ENCODE measurements around the gene COL24A1. TPM values are rescaled to one million over a fixed set of nuclear protein-coding genes. Genes with fewer than 3 reads are reported as not detected.
A peak's percentile ranks its signal among the peaks of the same experiment; 100 is the strongest.
"Not testable (repeated sequence)": the region's sequence is repeated elsewhere in the genome, so short reads cannot be mapped to it uniquely, and the experiment has no call there.

Gene COL24A1
- total and polyA plus RNA-seq, 4 donors, result 0.33 to 16.7 (median 0.67) TPM

DNA sequence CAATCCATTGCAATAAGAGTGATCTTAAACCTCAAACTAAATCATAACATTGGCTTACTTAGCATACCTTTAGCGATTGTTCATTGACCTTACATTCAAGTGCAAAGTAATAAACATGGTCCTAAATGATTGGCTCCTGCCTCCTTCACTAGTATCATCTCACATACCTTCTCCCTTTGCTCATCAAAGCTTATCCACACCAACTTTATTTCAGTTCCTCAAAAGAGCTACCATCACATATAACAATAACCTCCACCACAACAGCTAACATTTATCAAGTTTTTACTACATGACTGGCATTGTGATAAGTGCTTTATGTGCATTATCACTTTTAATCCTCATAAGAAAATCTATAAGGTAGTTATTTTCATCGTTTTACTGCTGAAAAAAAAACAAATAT, 198.8 kb downstream of the COL24A1 start:
- Histone ChIP-seq H3K9me3 (ENCODE audit: control insufficient read depth in 4 of 4, insufficient read depth in 3 of 4, low read length in 3 of 4) (peaks cover 0 to 3% (median 0%) of the 10 kb centered on the region in 4 donors), H3K27ac (ENCODE audit: low read depth in 1 of 2, low read length in 1 of 2) (no peak overlapping the region), H3K4me1 (ENCODE audit: control insufficient read depth in 5 of 5, insufficient read depth in 5 of 5, low read length in 5 of 5) (peaks cover 0 to 20% (median 0%) of the 10 kb centered on the region in 5 donors), H3K27me3 (ENCODE audit: control insufficient read depth in 3 of 3, insufficient read depth in 3 of 3, low read length in 2 of 3) (no peaks in the 10 kb centered on the region), H3K9ac (ENCODE audit: insufficient read depth in 1 of 2, low read length in 2 of 2) (no peak overlapping the region), H3K36me3 (ENCODE audit: control insufficient read depth in 4 of 4, insufficient read depth in 4 of 4, low read length in 4 of 4) (no peaks in the 10 kb centered on the region), H3K4me3 (no peak overlapping the region)
- DNase-seq (no peak), ATAC-seq (ENCODE audit: insufficient read depth, low FRiP score) (no peak)
- TF ChIP-seq, protein P1, sequence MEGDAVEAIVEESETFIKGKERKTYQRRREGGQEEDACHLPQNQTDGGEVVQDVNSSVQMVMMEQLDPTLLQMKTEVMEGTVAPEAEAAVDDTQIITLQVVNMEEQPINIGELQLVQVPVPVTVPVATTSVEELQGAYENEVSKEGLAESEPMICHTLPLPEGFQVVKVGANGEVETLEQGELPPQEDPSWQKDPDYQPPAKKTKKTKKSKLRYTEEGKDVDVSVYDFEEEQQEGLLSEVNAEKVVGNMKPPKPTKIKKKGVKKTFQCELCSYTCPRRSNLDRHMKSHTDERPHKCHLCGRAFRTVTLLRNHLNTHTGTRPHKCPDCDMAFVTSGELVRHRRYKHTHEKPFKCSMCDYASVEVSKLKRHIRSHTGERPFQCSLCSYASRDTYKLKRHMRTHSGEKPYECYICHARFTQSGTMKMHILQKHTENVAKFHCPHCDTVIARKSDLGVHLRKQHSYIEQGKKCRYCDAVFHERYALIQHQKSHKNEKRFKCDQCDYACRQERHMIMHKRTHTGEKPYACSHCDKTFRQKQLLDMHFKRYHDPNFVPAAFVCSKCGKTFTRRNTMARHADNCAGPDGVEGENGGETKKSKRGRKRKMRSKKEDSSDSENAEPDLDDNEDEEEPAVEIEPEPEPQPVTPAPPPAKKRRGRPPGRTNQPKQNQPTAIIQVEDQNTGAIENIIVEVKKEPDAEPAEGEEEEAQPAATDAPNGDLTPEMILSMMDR (IDR thresholded peaks at IDR 0.05; ENCODE audit: control extremely low read depth, extremely low read depth), result no peak
- WGBS, 2 donors, result 78 to 89% methylated on average over 2 of the region's 2 CpGs

DNA sequence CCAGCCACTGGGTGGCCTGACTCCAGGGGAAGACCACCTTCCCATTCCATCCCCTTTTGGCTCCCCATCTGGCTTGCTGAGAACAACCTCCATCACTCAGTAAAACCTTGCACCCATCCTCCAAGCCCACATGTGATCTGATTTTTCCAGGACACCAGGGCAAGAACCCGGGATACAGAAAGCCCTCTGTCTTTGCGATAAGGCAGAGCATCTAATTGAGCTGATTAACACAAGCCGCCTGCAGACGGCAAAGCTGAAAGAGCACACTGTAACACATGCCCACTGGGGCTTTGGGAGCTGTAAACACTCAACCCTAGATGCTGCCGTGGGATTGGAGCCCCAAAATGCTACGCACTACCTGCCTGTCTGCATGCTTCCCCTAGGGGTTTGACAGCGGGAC, 201.4 kb downstream of the COL24A1 start:
- not testable (repeated sequence) for H3K36me3 ChIP-seq (ENCODE audit: control insufficient read depth in 4 of 4, insufficient read depth in 4 of 4, low read length in 4 of 4); H3K9ac ChIP-seq (ENCODE audit: insufficient read depth in 1 of 2, low read length in 2 of 2); H3K4me3 ChIP-seq; H3K27me3 ChIP-seq (ENCODE audit: control insufficient read depth in 3 of 3, insufficient read depth in 3 of 3, low read length in 2 of 3); H3K27ac ChIP-seq (ENCODE audit: low read depth in 1 of 2, low read length in 1 of 2); DNase-seq; H3K9me3 ChIP-seq (ENCODE audit: control insufficient read depth in 4 of 4, insufficient read depth in 3 of 4, low read length in 3 of 4); ATAC-seq (ENCODE audit: insufficient read depth, low FRiP score)
- H3K4me1 ChIP-seq (ENCODE audit: control insufficient read depth in 5 of 5, insufficient read depth in 5 of 5, low read length in 5 of 5), result peaks cover 0 to 37% (median 0%) of the 10 kb centered on the region in 5 donors
- WGBS, 2 donors, result 88 to 89% methylated on average over 7 of the region's 7 CpGs

DNA sequence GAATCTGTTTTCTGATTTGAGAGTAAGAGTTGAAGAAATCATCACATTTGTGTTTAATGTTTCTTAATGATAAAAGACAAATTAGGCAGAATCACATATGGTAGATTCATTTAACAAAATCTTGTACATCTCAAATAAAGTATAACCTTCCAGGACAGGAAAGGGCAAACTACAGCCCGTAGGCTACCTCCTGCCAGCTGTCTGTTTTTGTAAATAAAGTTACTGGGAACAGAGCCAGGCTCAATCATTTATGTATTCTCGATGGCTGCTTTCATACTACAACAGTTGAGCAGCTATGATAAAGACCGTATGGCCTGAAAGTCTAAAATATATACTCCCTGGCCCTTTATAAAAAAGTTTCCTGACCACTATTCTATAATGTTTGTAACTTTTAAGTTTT, 204.1 kb downstream of the COL24A1 start:
- Histone ChIP-seq H3K36me3 (ENCODE audit: control insufficient read depth in 4 of 4, insufficient read depth in 4 of 4, low read length in 4 of 4) (no peaks in the 10 kb centered on the region), H3K9ac (ENCODE audit: insufficient read depth in 1 of 2, low read length in 2 of 2) (no peak overlapping the region), H3K4me1 (ENCODE audit: control insufficient read depth in 5 of 5, insufficient read depth in 5 of 5, low read length in 5 of 5) (peaks cover 0 to 39% (median 0%) of the 10 kb centered on the region in 5 donors), H3K27me3 (ENCODE audit: control insufficient read depth in 3 of 3, insufficient read depth in 3 of 3, low read length in 2 of 3) (no peaks in the 10 kb centered on the region), H3K4me3 (no peak overlapping the region), H3K27ac (ENCODE audit: low read depth in 1 of 2, low read length in 1 of 2) (no peak overlapping the region), H3K9me3 (ENCODE audit: control insufficient read depth in 4 of 4, insufficient read depth in 3 of 4, low read length in 3 of 4) (peaks cover 0 to 3% (median 0%) of the 10 kb centered on the region in 4 donors)
- TF ChIP-seq, protein P1 (IDR thresholded peaks at IDR 0.05; ENCODE audit: control extremely low read depth, extremely low read depth), result no peak
- DNase-seq (peak; percentile 62 to 92 (median 91)), ATAC-seq (ENCODE audit: insufficient read depth, low FRiP score) (no peak)
- 31 to 52% methylated on average over 3 of the region's 3 CpGs for WGBS, 2 donors

DNA sequence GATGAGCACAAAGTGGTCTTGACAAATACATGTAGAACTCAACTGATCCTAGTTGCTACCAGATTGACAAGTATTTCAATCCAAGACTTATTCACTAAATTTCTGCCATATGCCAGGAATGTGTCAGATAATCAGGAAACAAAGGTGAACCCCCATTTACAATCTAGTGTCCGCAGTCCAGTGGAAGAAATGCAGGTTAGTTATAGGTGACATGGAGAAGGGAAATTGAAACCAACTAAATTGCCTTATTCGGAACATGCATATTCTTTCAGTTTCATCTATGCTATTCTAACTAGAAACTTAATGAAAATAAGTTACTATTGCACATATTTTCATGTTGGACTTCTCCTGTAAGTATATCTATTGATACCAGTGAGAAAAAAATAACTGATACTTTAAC, 209.4 kb downstream of the COL24A1 start:
- no peaks in the 10 kb centered on the region for H3K36me3 ChIP-seq (ENCODE audit: control insufficient read depth in 4 of 4, insufficient read depth in 4 of 4, low read length in 4 of 4)
- no peaks in the 10 kb centered on the region for H3K27me3 ChIP-seq (ENCODE audit: control insufficient read depth in 3 of 3, insufficient read depth in 3 of 3, low read length in 2 of 3)
- ATAC-seq (ENCODE audit: insufficient read depth, low FRiP score) (no peak), DNase-seq (no peak)
- H3K4me3 ChIP-seq, result no peak overlapping the region
- TF ChIP-seq, protein P1 (IDR thresholded peaks at IDR 0.05; ENCODE audit: control extremely low read depth, extremely low read depth), result no peak
- no peak overlapping the region for H3K27ac ChIP-seq (ENCODE audit: low read depth in 1 of 2, low read length in 1 of 2)
- WGBS, 2 donors, result 92 to 96% methylated on average over 2 of the region's 2 CpGs
- H3K9ac ChIP-seq (ENCODE audit: insufficient read depth in 1 of 2, low read length in 2 of 2), result no peak overlapping the region
- no peaks in the 10 kb centered on the region for H3K9me3 ChIP-seq (ENCODE audit: control insufficient read depth in 4 of 4, insufficient read depth in 3 of 4, low read length in 3 of 4)
- peaks cover 0 to 17% (median 0%) of the 10 kb centered on the region in 5 donors for H3K4me1 ChIP-seq (ENCODE audit: control insufficient read depth in 5 of 5, insufficient read depth in 5 of 5, low read length in 5 of 5)

Measured in lung (tissue), 12 donors.